Panc1 (cell line): ENCODE data around the gene VWA8. TPM values are rescaled to one million over a fixed set of nuclear protein-coding genes. Genes with fewer than 3 reads are reported as not detected.
"Not testable (repeated sequence)": the region's sequence is repeated elsewhere in the genome, so short reads cannot be mapped to it uniquely, and the experiment has no call there.

ENCODE experiments used
- ATAC-seq: fragments of 200-7000 bp; cut with Tn5 transposase; 2 replicates; pipeline ENCODE4 v1.9.1; 2020; ENCODE audit warnings: mild to moderate bottlenecking, moderate library complexity
- BruUV-seq: library from RNA; stranded (reverse); fragments of 400-500 nt; replicated peaks from 2 replicates; lab custom pipeline; 2021; lab: Mats Ljungman, UMichigan
- CTCF ChIA-PET: fragments of 300-600 bp; sonication (Branson Sonifier 250); formaldehyde crosslinking; loops from one replicate; lab custom pipeline; 2022; ENCODE audit warnings: antibody characterized with exemption; lab: Charles Lee
- POLR2A ChIA-PET: fragments of 300-600 bp; sonication (Branson Sonifier 250); formaldehyde crosslinking; loops from one replicate; lab custom pipeline; 2022; ENCODE audit warnings: antibody characterized with exemption; lab: Charles Lee
- DNase-seq: peaks from one replicate; pipeline ENCODE4 v3.0.0-alpha.2; 2010; ENCODE audit warnings: low read depth, low spot score
- H3K27ac ChIP-seq: 2 replicates; pipeline ENCODE4 v1.5.1; 2011; ENCODE audit warnings: mild to moderate bottlenecking, low read length, inconsistent platforms
- H3K27me3 ChIP-seq: fragments of 200-500 bp; sonication (Bioruptor generic); 2 replicates; pipeline ENCODE4 v1.6.0; 2014; ENCODE audit warnings: low read length, inconsistent platforms; ENCODE audit not compliant: control insufficient read depth, insufficient read depth
- H3K36me3 ChIP-seq: fragments of 200-500 bp; sonication (Bioruptor generic); 2 replicates; pipeline ENCODE4 v1.5.1; 2014; ENCODE audit warnings: inconsistent platforms, mild to moderate bottlenecking, low read length, moderate library complexity; ENCODE audit not compliant: control insufficient read depth, insufficient read depth
- H3K4me1 ChIP-seq: 2 replicates; pipeline ENCODE4 v1.5.1; 2011; ENCODE audit warnings: inconsistent platforms, mild to moderate bottlenecking, low read length, moderate library complexity; ENCODE audit not compliant: control insufficient read depth, insufficient read depth
- H3K4me3 ChIP-seq, 2 experiments: 2 replicates each; pipeline ENCODE4 v1.5.1; 2011 to 2012; ENCODE audit warnings: low read depth in 2 of 2, low read length in 2 of 2, mild to moderate bottlenecking in 2 of 2, inconsistent platforms in 1 of 2, moderate library complexity in 1 of 2
- H3K9me3 ChIP-seq: fragments of 200-500 bp; sonication (Bioruptor generic); 2 replicates; pipeline ENCODE4 v1.5.1; 2014; ENCODE audit warnings: low read depth, mild to moderate bottlenecking, inconsistent platforms, low read length, moderate library complexity; ENCODE audit not compliant: control insufficient read depth, insufficient read depth
- CTCF ChIP-seq: fragments of 450-650 bp; IDR thresholded peaks from 2 replicates; pipeline ENCODE4 v1.5.1; 2017; ENCODE audit warnings: mild to moderate bottlenecking
- POLR2AphosphoS5 ChIP-seq: IDR thresholded peaks from 2 replicates; pipeline ENCODE4 v1.6.1; 2012; ENCODE audit warnings: mild to moderate bottlenecking, low read depth, low read length, moderate library complexity
- REST ChIP-seq, 2 experiments: IDR thresholded peaks; 2 replicates each; pipeline ENCODE4 v1.6.1; 2011 to 2012; ENCODE audit warnings: low read depth in 2 of 2, control low read depth in 1 of 2, low read length in 1 of 2, mild to moderate bottlenecking in 1 of 2, moderate library complexity in 1 of 2; ENCODE audit not compliant: insufficient read depth in 1 of 2
- SIN3A ChIP-seq: IDR thresholded peaks from 2 replicates; pipeline ENCODE4 v1.6.1; 2012; ENCODE audit warnings: low read depth, mild to moderate bottlenecking, low read length, moderate library complexity, borderline replicate concordance; ENCODE audit not compliant: insufficient read depth
- TCF7L2 ChIP-seq: IDR thresholded peaks from 2 replicates; pipeline ENCODE4 v1.6.1; 2011; ENCODE audit warnings: mild to moderate bottlenecking, low read depth, low read length, inconsistent platforms
- in situ Hi-C: cut with HindIII; loops from 2 replicates; pipeline ENCODE4 v1.10.0; 2016; ENCODE audit warnings: low sequenced_read_pairs, low pct_unique_long_range_greater_than_20kb
- intact Hi-C: fragments of 100-400 bp; cut with micrococcal nuclease; formaldehyde crosslinking; loops from one replicate; pipeline ENCODE4 v1.10.0; 2022; ENCODE audit not compliant: unreplicated experiment
- total RNA-seq: library from RNA; stranded (reverse); gene quantifications from one replicate; pipeline ENCODE4 v1.2.1, GENCODE V29; 2021; ENCODE audit not compliant: unreplicated experiment

The VWA8 gene
- total RNA-seq, 1 experiment from 2014 or later = 11.2 TPM

- Histone ChIP-seq H3K27me3 (no peaks in the 10 kb centered on the region), H3K4me3 (no peak overlapping the region), H3K27ac (no peak overlapping the region), H3K9me3 (no peaks in the 10 kb centered on the region), H3K36me3 (no peaks in the 10 kb centered on the region), H3K4me1 (no peaks in the 10 kb centered on the region)
- CTCF ChIA-PET = no interaction called here
- TF ChIP-seq POLR2AphosphoS5 (no peak), SIN3A (no peak), REST (IDR thresholded peaks at IDR 0.05; ENCODE audit: insufficient read depth in 1 of 2, low read depth in 2 of 2, low read length in 1 of 2) (no peak), CTCF (no peak)
- POLR2A ChIA-PET = no interaction called here
- BruUV-seq = no TSS peak
- in situ Hi-C loops (no loop called here), intact Hi-C loops (no loop called here)
- DNase-seq (no peak), ATAC-seq (no peak)
These were observed 125.0 kb downstream of the VWA8 start for GRCh38 chr13:41835871-41836270.

- BruUV-seq, POLR2A ChIA-PET, H3K36me3 ChIP-seq, ATAC-seq, DNase-seq, CTCF ChIA-PET, H3K9me3 ChIP-seq, in situ Hi-C loops, H3K4me3 ChIP-seq, H3K27ac ChIP-seq, H3K4me1 ChIP-seq, H3K27me3 ChIP-seq, intact Hi-C loops: not testable (repeated sequence)
These were observed 126.2 kb downstream of the VWA8 start for GRCh38 chr13:41834697-41835096.

- intact Hi-C loops (no loop called here), in situ Hi-C loops (no loop called here)
- Histone ChIP-seq H3K4me3 (no peak overlapping the region), H3K9me3 (no peaks in the 10 kb centered on the region), H3K27me3 (no peaks in the 10 kb centered on the region), H3K27ac (no peak overlapping the region), H3K36me3 (no peaks in the 10 kb centered on the region), H3K4me1 (no peaks in the 10 kb centered on the region)
- CTCF ChIA-PET = no interaction called here
- TF ChIP-seq POLR2AphosphoS5 = no peak
- no peak for TF ChIP-seq SIN3A
- no peak for TF ChIP-seq TCF7L2
- TF ChIP-seq CTCF = no peak
- no peak for TF ChIP-seq REST (IDR thresholded peaks at IDR 0.05; ENCODE audit: insufficient read depth in 1 of 2, low read depth in 2 of 2, low read length in 1 of 2)
- no TSS peak for BruUV-seq
- POLR2A ChIA-PET = no interaction called here
- ATAC-seq (no peak), DNase-seq (no peak)
These were observed 127.1 kb downstream of the VWA8 start for GRCh38 chr13:41833831-41834230.
